ENCODE results near the gene SPATA31E1.

GRCh38 chr9:87883990-87884389 is 1.3 kb downstream of the SPATA31E1 start:
- TF ChIP-seq POLR2A (IDR thresholded peaks at IDR 0.05; ENCODE audit: low read depth): no peak
- no peak for TF ChIP-seq EP300 (IDR thresholded peaks at IDR 0.05)

Measured in esophagus muscularis mucosa (tissue), 2 donors.